Testis (tissue), 3 donors: ENCODE data around the gene TLCD5. TPM values are rescaled to one million over a fixed set of nuclear protein-coding genes. Genes with fewer than 3 reads are reported as not detected.

Experiments used
- DNase-seq: peaks from one replicate; pipeline ENCODE4 v3.0.0-alpha.2; 2019
- H3K27ac ChIP-seq, 2 donors: fragments of 200-600 bp; sonication (generic); one replicate each; pipeline ENCODE4 v1.5.1; 2019
- H3K27me3 ChIP-seq: fragments of 200-600 bp; sonication (generic); one replicate; pipeline ENCODE4 v1.5.1; 2019
- H3K36me3 ChIP-seq: fragments of 200-600 bp; sonication (generic); one replicate; pipeline ENCODE4 v1.5.1; 2017; ENCODE audit warnings: low read depth; ENCODE audit errors: missing control alignments
- H3K4me1 ChIP-seq: fragments of 200-600 bp; sonication (generic); one replicate; pipeline ENCODE4 v1.5.1; 2019
- H3K4me3 ChIP-seq, 2 donors: fragments of 200-600 bp; sonication (generic); one replicate each; pipeline ENCODE4 v1.5.1; 2017 to 2019
- H3K9me3 ChIP-seq: fragments of 200-600 bp; sonication (generic); one replicate; pipeline ENCODE4 v1.5.1; 2017
- CTCF ChIP-seq, 3 experiments: fragments of 450-650 bp in 2 of 3; fragments of 200-600 bp in 1 of 3; sonication (generic) in 1 of 3; IDR thresholded peaks; one replicate each; pipeline ENCODE4 v1.5.1; 2016 to 2019; ENCODE audit warnings: antibody characterized with exemption in 3 of 3, mild to moderate bottlenecking in 2 of 3, moderate library complexity in 1 of 3
- POLR2A ChIP-seq: fragments of 450-650 bp; IDR thresholded peaks from one replicate; pipeline ENCODE4 v1.6.1; 2017; ENCODE audit warnings: antibody characterized with exemption, mild to moderate bottlenecking, moderate library complexity
- WGBS, 2 donors: methylation state at CpG; one replicate each; pipeline ENCODE4 v1.1.5; 2018; 5-methylcytosine and 5-hydroxymethylcytosine counted together
- intact Hi-C: fragments of 100-400 bp; cut with DNase I; formaldehyde crosslinking; loops from one replicate; pipeline ENCODE4 v1.15.1; 2023; ENCODE audit warnings: low total_unique reads
- polyA plus RNA-seq: library from polyadenylated mRNA; stranded (reverse); fragments of 350-450 nt; fragmentation: Illumina TruSeq; extraction: RNeasy Lipid Tissue Mini Kit (QIAGEN cat#74804); gene quantifications from one replicate; pipeline ENCODE4 v1.2.3, GENCODE V29; 2014; ENCODE audit warnings: low read depth, low replicate concordance; ENCODE audit not compliant: insufficient read depth
- total RNA-seq, 2 donors: library from RNA; depleted of rRNA; stranded (reverse); fragments of >200 nt; gene quantifications; one replicate each; pipeline ENCODE4 v1.2.3, GENCODE V29; 2016

The TLCD5 gene
- total and polyA plus RNA-seq, 3 donors from 2014 or later, result 7.9 to 14.0 (median 12.6) TPM

DNA sequence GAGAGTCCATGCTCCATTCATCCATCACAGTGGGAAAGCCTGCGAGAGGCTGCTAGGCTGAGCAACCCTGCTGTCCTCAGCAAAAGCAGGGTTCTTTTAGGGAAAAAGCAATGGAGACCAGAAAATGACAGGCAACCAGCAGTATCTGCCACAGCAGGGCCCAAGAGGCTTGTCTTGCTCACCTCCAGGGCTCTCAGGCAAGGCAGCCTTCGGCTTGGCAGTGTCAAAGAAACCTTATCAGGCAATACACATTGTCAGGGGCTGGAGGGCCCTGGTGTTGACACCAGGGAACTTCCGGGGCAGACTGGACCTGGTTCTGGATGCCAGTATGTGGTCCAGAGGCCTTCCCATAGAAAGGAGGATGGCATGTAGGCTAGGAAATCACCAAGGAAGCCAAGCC lies 10.2 kb upstream of the TLCD5 start:
- no peak for DNase-seq
- 91 to 94% methylated on average over 3 of the region's 3 CpGs for WGBS, 2 donors
- H3K4me1 ChIP-seq, result no peaks in the 10 kb centered on the region
- no peaks in the 10 kb centered on the region for H3K36me3 ChIP-seq
- H3K27ac ChIP-seq, result no peak overlapping the region
- TF ChIP-seq CTCF (IDR thresholded peaks at IDR 0.05) (no peak), POLR2A (no peak)
- intact Hi-C loops, result no loop called here
- H3K27me3 ChIP-seq, result no peaks in the 10 kb centered on the region
- H3K9me3 ChIP-seq, result no peaks in the 10 kb centered on the region
- H3K4me3 ChIP-seq, result no peak overlapping the region

DNA sequence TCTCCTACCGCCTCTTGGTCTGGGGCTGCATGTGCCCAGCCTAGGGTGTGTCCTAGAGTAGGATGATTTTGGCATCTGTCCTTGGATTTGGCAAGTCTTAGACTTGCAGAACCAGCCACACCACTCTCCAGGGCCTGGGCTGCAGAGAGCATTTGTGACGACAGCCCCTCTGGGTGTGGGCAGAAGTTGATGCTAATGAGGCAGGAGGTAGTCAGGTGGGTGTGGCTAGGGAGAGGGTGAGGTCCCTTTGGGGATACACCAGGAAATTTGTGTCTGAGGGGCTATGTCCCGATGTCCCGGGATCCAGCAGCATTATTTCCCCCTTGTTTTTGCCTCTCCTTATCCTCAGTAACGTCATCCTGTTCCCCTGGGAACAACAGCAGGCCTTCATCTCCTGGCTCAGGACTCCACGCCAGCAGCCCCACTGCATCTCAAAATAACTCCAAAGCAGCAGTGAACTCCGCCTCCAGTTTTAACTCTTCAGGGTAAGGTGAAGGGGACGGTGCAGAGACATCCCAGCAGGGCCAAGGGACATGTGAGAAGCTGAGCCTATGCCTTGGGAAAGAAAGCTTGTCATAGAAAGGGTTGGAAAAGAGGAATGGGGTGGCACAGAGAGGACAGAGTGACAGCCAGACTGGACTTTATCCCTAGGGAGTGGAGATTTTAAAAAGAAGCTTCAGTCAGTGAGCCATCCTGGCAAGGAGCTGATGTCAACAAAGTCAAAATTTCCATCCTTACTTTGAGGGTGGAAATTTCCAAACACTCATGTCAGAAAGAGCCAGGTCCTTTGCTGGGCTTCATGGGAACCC lies 8.0 kb upstream of the TLCD5 start:
- Histone ChIP-seq H3K36me3 (no peaks in the 10 kb centered on the region), H3K27me3 (no peaks in the 10 kb centered on the region), H3K9me3 (no peaks in the 10 kb centered on the region), H3K27ac (peak overlapping the region in 1 of 2 donors; percentile 17), H3K4me1 (no peaks in the 10 kb centered on the region), H3K4me3 (no peak overlapping the region)
- intact Hi-C loops, result no loop called here
- no peak for DNase-seq
- WGBS, 2 donors, result 33 to 34% methylated on average over 6 to 8 of the region's 8 CpGs
- TF ChIP-seq POLR2A (no peak), CTCF (IDR thresholded peaks at IDR 0.05) (no peak)

DNA sequence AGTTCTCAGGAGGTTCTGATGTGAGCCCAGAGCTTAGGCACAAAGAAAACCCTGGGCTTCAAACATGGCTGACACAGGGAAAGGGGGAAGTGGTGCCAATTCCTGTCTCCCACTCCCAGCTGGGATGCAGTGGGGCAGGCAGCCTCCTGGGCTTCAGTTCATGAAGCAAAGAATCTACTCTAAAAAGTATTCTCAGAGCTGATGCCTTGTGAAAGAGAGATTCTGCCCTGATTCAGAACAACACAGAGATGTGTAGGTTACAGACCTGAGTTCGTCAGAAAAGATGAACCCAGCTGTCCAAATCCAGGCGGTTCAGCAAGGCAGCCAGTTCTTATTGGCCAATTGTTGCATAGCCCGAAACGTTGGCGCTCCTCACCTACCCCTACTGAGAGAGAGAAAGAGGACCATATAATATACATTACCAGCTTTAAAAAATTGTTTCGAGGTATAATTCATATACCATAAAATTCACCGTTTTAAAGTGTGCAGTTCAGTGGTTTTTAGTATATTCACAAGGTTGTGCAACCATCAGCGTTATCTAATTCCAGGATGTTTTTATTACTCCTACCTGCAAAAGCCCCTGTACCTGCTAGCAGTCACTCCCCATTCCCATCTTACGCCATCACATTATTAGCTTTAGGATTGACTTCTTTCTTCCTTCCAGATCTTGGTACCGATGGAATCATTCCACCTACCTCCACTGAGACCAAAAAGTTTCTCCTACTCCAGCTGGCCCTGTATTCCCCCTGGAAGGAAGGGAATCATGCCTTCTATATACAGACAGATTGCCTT lies 7.2 kb upstream of the TLCD5 start:
- Histone ChIP-seq H3K27ac (peak overlapping the region in 1 of 2 donors; percentile 17), H3K4me1 (no peaks in the 10 kb centered on the region), H3K36me3 (no peaks in the 10 kb centered on the region), H3K4me3 (no peak overlapping the region), H3K9me3 (no peaks in the 10 kb centered on the region), H3K27me3 (no peaks in the 10 kb centered on the region)
- DNase-seq, result no peak
- TF ChIP-seq POLR2A (no peak), CTCF (IDR thresholded peaks at IDR 0.05) (no peak)
- WGBS, 2 donors, result 91 to 92% methylated on average over 10 of the region's 10 CpGs
- intact Hi-C loops, result no loop called here

- Histone ChIP-seq H3K4me3 (no peak overlapping the region), H3K9me3 (no peaks in the 10 kb centered on the region), H3K27me3 (no peaks in the 10 kb centered on the region), H3K4me1 (no peaks in the 10 kb centered on the region), H3K27ac (no peak overlapping the region), H3K36me3 (no peaks in the 10 kb centered on the region)
- intact Hi-C loops, result no loop called here
- DNase-seq, result no peak
- 84 to 93% methylated on average over 4 of the region's 4 CpGs for WGBS, 2 donors
- no peak for TF ChIP-seq CTCF (IDR thresholded peaks at IDR 0.05)
- TF ChIP-seq POLR2A, result no peak
Measured at GRCh38 chr11:120318906-120319305, 6.2 kb upstream of the TLCD5 start.
